RWPE2 (cell line): Measurements from ENCODE around the gene ADAMTS13.

Experiments
- ATAC-seq: fragments of 200-7000 bp; cut with Tn5 transposase; 3 replicates; pipeline ENCODE4 v1.9.1; 2021; ENCODE audit warnings: low read depth
- DNase-seq: peaks from one replicate; pipeline ENCODE4 v3.0.0-alpha.2; 2020; ENCODE audit warnings: low spot score
- H3K27ac ChIP-seq: fragments of 450-650 bp; 2 replicates; pipeline ENCODE4 v1.5.1; 2017; ENCODE audit warnings: mild to moderate bottlenecking; ENCODE audit not compliant: poor library complexity, severe bottlenecking
- H3K27me3 ChIP-seq: fragments of 250-450 bp; sonication (Bioruptor Pico); 2 replicates; pipeline ENCODE4 v1.5.1; 2021; ENCODE audit warnings: mild to moderate bottlenecking, moderate library complexity; ENCODE audit not compliant: insufficient read depth, poor library complexity, severe bottlenecking
- H3K36me3 ChIP-seq: fragments of 250-450 bp; sonication (Bioruptor Pico); 2 replicates; pipeline ENCODE4 v1.5.1; 2020; ENCODE audit warnings: low read depth, mild to moderate bottlenecking, moderate library complexity
- H3K4me1 ChIP-seq: fragments of 250-450 bp; sonication (Bioruptor Pico); 2 replicates; pipeline ENCODE4 v1.5.1; 2021; ENCODE audit warnings: mild to moderate bottlenecking, moderate library complexity; ENCODE audit not compliant: insufficient read depth, poor library complexity, severe bottlenecking
- H3K4me3 ChIP-seq: fragments of 250-450 bp; sonication (Bioruptor Pico); 2 replicates; pipeline ENCODE4 v1.5.1; 2021; ENCODE audit warnings: mild to moderate bottlenecking, moderate library complexity; ENCODE audit not compliant: severe bottlenecking
- H3K9me3 ChIP-seq: fragments of 250-450 bp; sonication (Bioruptor Pico); 2 replicates; pipeline ENCODE4 v1.5.1; 2021; ENCODE audit warnings: mild to moderate bottlenecking, moderate library complexity; ENCODE audit not compliant: severe bottlenecking
- CTCF ChIP-seq: fragments of 450-650 bp; IDR thresholded peaks from one replicate; pipeline ENCODE4 v1.5.1; 2017; ENCODE audit warnings: mild to moderate bottlenecking, moderate library complexity; ENCODE audit not compliant: poor library complexity, severe bottlenecking

ADAMTS13 gene

GRCh38 chr9:133429214-133429613 lies 7.0 kb downstream of the ADAMTS13 start:
- TF ChIP-seq CTCF: no peak
- no peak for DNase-seq
- no peak for ATAC-seq
- H3K9me3 ChIP-seq: no peaks in the 10 kb centered on the region
- H3K27ac ChIP-seq: no peak overlapping the region
- H3K36me3 ChIP-seq: no peaks in the 10 kb centered on the region
- H3K27me3 ChIP-seq: no peaks in the 10 kb centered on the region
- no peaks in the 10 kb centered on the region for H3K4me1 ChIP-seq
- H3K4me3 ChIP-seq: no peak overlapping the region

GRCh38 chr9:133429641-133430161 lies 7.5 kb downstream of the ADAMTS13 start:
- DNase-seq (no peak), ATAC-seq (peak; percentile 56)
- Histone ChIP-seq H3K27me3 (no peaks in the 10 kb centered on the region), H3K4me3 (no peak overlapping the region), H3K9me3 (no peaks in the 10 kb centered on the region), H3K4me1 (no peaks in the 10 kb centered on the region), H3K27ac (no peak overlapping the region), H3K36me3 (no peaks in the 10 kb centered on the region)
- no peak for TF ChIP-seq CTCF

- no peaks in the 10 kb centered on the region for H3K27me3 ChIP-seq
- no peak overlapping the region for H3K4me3 ChIP-seq
- H3K9me3 ChIP-seq: no peaks in the 10 kb centered on the region
- no peaks in the 10 kb centered on the region for H3K36me3 ChIP-seq
- H3K4me1 ChIP-seq: no peaks in the 10 kb centered on the region
- no peak for TF ChIP-seq CTCF
- ATAC-seq: no peak
- no peak for DNase-seq
- H3K27ac ChIP-seq: no peak overlapping the region
Observed at GRCh38 chr9:133430244-133430643, 8.1 kb downstream of the ADAMTS13 start.

GRCh38 chr9:133433351-133433843 lies 11.2 kb downstream of the ADAMTS13 start:
- no peaks in the 10 kb centered on the region for H3K36me3 ChIP-seq
- H3K9me3 ChIP-seq: no peaks in the 10 kb centered on the region
- no peak for ATAC-seq
- TF ChIP-seq CTCF: no peak
- H3K27ac ChIP-seq: no peak overlapping the region
- no peak for DNase-seq
- no peaks in the 10 kb centered on the region for H3K27me3 ChIP-seq
- no peak overlapping the region for H3K4me3 ChIP-seq
- no peaks in the 10 kb centered on the region for H3K4me1 ChIP-seq

- Histone ChIP-seq H3K4me1 (no peaks in the 10 kb centered on the region), H3K9me3 (no peaks in the 10 kb centered on the region), H3K27ac (no peak overlapping the region), H3K36me3 (no peaks in the 10 kb centered on the region), H3K27me3 (no peaks in the 10 kb centered on the region), H3K4me3 (no peak overlapping the region)
- no peak for TF ChIP-seq CTCF
- DNase-seq: no peak
- no peak for ATAC-seq
Observed at GRCh38 chr9:133436681-133437080, 14.5 kb downstream of the ADAMTS13 start.
